Muscle layer of duodenum (tissue), 2 donors: Measurements from ENCODE around the gene AP5Z1.

Experiments used
- H3K27ac ChIP-seq: one replicate; pipeline ENCODE4 v1.7.0; 2013; ENCODE audit warnings: mild to moderate bottlenecking, low read length
- H3K27me3 ChIP-seq: one replicate; pipeline ENCODE4 v1.7.0; 2013; ENCODE audit warnings: low read depth, mild to moderate bottlenecking, control low read depth, low read length
- H3K36me3 ChIP-seq, 2 donors: one replicate each; pipeline ENCODE4 v1.7.0; 2013; ENCODE audit warnings: low read length in 2 of 2, control low read depth in 1 of 2, mild to moderate bottlenecking in 1 of 2; ENCODE audit not compliant: insufficient read depth in 2 of 2, control insufficient read depth in 1 of 2
- H3K4me1 ChIP-seq, 2 donors: one replicate each; pipeline ENCODE4 v1.7.0; 2013; ENCODE audit warnings: low read length in 2 of 2, mild to moderate bottlenecking in 2 of 2, control low read depth in 1 of 2, moderate library complexity in 1 of 2; ENCODE audit not compliant: insufficient read depth in 2 of 2, control insufficient read depth in 1 of 2
- H3K4me3 ChIP-seq, 2 donors: one replicate each; pipeline ENCODE4 v1.7.0; 2013; ENCODE audit warnings: low read length in 2 of 2, low read depth in 1 of 2, mild to moderate bottlenecking in 1 of 2
- H3K9me3 ChIP-seq, 2 donors: one replicate each; pipeline ENCODE4 v1.7.0; 2013; ENCODE audit warnings: low read length in 2 of 2, control low read depth in 1 of 2, mild to moderate bottlenecking in 1 of 2; ENCODE audit not compliant: control insufficient read depth in 1 of 2
- donor health status: healthy.

AP5Z1 gene

DNA sequence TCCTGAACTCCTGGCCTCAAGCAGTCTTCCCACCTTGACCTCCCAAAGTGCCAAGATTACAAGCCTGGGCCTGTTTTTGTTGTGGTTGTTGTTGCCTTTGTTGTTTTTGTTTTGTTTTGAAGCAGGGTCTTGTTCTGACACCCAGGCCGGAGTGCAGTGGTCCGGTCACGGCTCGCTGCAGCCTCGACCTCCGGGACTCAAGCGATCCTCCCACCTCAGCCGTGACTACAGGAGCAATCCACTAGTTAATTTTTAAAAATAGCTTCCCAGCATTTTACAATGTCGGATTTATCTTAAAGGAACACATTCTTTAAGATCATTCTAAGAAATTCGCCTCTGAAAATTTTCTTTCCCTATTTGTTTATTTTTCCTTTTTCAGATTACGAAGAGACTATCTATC is 27.7 kb upstream of the AP5Z1 start:
- Histone ChIP-seq H3K4me3 (no peak overlapping the region), H3K27me3 (no peaks in the 10 kb centered on the region), H3K36me3 (peaks cover 0 to 14% of the 10 kb centered on the region in 2 donors), H3K4me1 (peaks cover 10 to 24% of the 10 kb centered on the region in 2 donors), H3K27ac (no peak overlapping the region), H3K9me3 (no peaks in the 10 kb centered on the region)

DNA sequence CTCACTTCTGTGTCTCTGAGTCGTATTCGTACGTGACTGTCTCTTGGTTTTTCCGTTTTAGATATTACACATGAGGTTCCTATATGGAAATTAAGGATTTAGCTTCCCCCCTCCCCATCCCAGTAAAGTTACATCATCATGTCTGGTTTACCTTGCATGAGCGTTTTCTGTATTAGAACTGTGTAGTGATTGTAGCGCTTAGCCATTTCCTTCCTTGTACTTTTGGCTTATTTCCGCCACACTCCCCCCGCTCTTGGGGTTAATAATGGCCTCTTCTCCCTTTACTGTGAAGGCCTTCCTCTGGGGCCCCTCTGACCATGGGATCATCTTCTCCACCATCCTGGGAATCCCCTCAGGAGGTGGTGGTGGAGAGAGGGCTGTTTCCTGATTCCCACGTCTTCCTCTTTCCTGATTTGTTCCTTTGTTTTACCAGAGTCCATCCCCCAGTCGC is 27.2 kb upstream of the AP5Z1 start:
- Histone ChIP-seq H3K4me3 (no peak overlapping the region), H3K36me3 (peaks cover 0 to 11% of the 10 kb centered on the region in 2 donors), H3K9me3 (no peaks in the 10 kb centered on the region), H3K4me1 (peaks cover 10 to 25% of the 10 kb centered on the region in 2 donors), H3K27me3 (no peaks in the 10 kb centered on the region), H3K27ac (no peak overlapping the region)

DNA sequence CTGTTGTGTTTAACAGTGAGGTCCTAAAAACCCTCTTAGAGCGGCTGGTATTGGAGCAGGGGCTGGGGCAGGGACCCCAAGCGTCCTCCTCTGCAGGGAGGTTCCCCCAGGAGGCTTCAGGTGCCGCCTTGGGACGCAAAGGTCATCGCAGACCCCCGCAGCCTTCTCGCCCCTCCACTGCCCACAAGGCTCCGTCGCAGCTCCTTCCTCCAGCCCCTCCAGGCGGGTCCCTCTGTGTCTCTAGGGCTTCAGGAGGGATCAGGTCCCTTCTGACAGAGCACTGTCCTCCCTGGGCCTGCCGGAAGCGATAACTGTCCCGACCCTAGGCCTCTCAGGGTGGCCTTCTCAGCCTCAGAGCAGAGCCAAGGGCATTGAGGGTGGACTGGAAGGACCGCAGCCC is 26.1 kb upstream of the AP5Z1 start:
- Histone ChIP-seq H3K4me3 (no peak overlapping the region), H3K27ac (no peak overlapping the region), H3K4me1 (peaks cover 9 to 25% of the 10 kb centered on the region in 2 donors), H3K27me3 (no peaks in the 10 kb centered on the region), H3K9me3 (no peaks in the 10 kb centered on the region), H3K36me3 (peaks cover 0 to 14% of the 10 kb centered on the region in 2 donors)

GRCh38 chr7:4749798-4750197 is 25.6 kb upstream of the AP5Z1 start:
- H3K4me1 ChIP-seq = peaks cover 5 to 21% of the 10 kb centered on the region in 2 donors
- no peaks in the 10 kb centered on the region for H3K9me3 ChIP-seq
- H3K27me3 ChIP-seq = no peaks in the 10 kb centered on the region
- H3K27ac ChIP-seq = no peak overlapping the region
- H3K4me3 ChIP-seq = no peak overlapping the region
- H3K36me3 ChIP-seq = peaks cover 3 to 18% of the 10 kb centered on the region in 2 donors

GRCh38 chr7:4751398-4751947 is 23.9 kb upstream of the AP5Z1 start:
- Histone ChIP-seq H3K36me3 (peaks cover 9 to 34% of the 10 kb centered on the region in 2 donors), H3K27me3 (no peaks in the 10 kb centered on the region), H3K4me1 (peaks cover 5 to 20% of the 10 kb centered on the region in 2 donors), H3K27ac (no peak overlapping the region), H3K4me3 (no peak overlapping the region), H3K9me3 (no peaks in the 10 kb centered on the region)

GRCh38 chr7:4753598-4754432 is 21.6 kb upstream of the AP5Z1 start:
- no peak overlapping the region for H3K27ac ChIP-seq

GRCh38 chr7:4754433-4755010 is 20.9 kb upstream of the AP5Z1 start:
- no peaks in the 10 kb centered on the region for H3K9me3 ChIP-seq
- no peak overlapping the region for H3K4me3 ChIP-seq
- H3K27ac ChIP-seq = no peak overlapping the region
- H3K27me3 ChIP-seq = no peaks in the 10 kb centered on the region
- H3K4me1 ChIP-seq = peaks cover 0 to 12% of the 10 kb centered on the region in 2 donors
- peaks cover 20 to 60% of the 10 kb centered on the region in 2 donors for H3K36me3 ChIP-seq

More at GRCh38 chr7:4753598-4754432, 21.6 kb upstream of the AP5Z1 start:
- H3K27me3 ChIP-seq = no peaks in the 10 kb centered on the region
- H3K4me1 ChIP-seq = peaks cover 0 to 12% of the 10 kb centered on the region in 2 donors
- no peak overlapping the region for H3K4me3 ChIP-seq
- no peaks in the 10 kb centered on the region for H3K9me3 ChIP-seq
- peaks cover 20 to 55% of the 10 kb centered on the region in 2 donors for H3K36me3 ChIP-seq

- H3K4me3 ChIP-seq = no peak overlapping the region
- no peak overlapping the region for H3K27ac ChIP-seq
- H3K9me3 ChIP-seq = no peaks in the 10 kb centered on the region
- H3K27me3 ChIP-seq = no peaks in the 10 kb centered on the region
- peaks cover 0 to 12% of the 10 kb centered on the region in 2 donors for H3K4me1 ChIP-seq
- peaks cover 22 to 62% of the 10 kb centered on the region in 2 donors for H3K36me3 ChIP-seq
Measured at GRCh38 chr7:4755045-4755444, 20.4 kb upstream of the AP5Z1 start.

- no peaks in the 10 kb centered on the region for H3K9me3 ChIP-seq
- peaks cover 42 to 86% of the 10 kb centered on the region in 2 donors for H3K36me3 ChIP-seq
- H3K4me1 ChIP-seq = peaks cover 0 to 12% of the 10 kb centered on the region in 2 donors
- H3K27ac ChIP-seq = no peak overlapping the region
- H3K27me3 ChIP-seq = no peaks in the 10 kb centered on the region
- no peak overlapping the region for H3K4me3 ChIP-seq
Measured at GRCh38 chr7:4758111-4758510, 17.3 kb upstream of the AP5Z1 start.

DNA sequence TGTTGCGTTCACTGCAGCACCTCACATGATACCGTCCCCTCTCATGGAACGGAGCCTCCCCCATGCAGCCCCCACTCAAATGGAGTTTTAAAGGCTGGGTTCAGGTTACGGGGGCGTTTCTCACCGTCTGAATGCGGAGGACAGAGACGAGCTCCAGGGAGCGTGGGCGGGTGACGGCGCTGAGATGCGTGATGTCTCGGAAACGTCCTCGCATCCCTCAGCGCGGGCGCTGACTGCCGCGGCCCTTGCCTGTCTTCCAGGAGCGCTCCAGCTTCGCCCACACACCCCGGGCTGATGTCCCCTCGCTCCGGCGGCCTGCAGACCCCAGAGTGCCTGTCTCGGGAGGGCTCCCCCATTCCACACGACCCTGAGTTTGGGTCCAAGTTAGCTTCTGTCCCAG is 16.6 kb upstream of the AP5Z1 start:
- no peak overlapping the region for H3K4me3 ChIP-seq
- H3K27ac ChIP-seq = no peak overlapping the region
- H3K36me3 ChIP-seq = peaks cover 49 to 93% of the 10 kb centered on the region in 2 donors
- H3K9me3 ChIP-seq = no peaks in the 10 kb centered on the region
- H3K4me1 ChIP-seq = peaks cover 0 to 6% of the 10 kb centered on the region in 2 donors
- no peaks in the 10 kb centered on the region for H3K27me3 ChIP-seq

- H3K4me1 ChIP-seq = peaks cover 0 to 1% of the 10 kb centered on the region in 2 donors
- no peaks in the 10 kb centered on the region for H3K9me3 ChIP-seq
- H3K36me3 ChIP-seq = peaks cover 51 to 96% of the 10 kb centered on the region in 2 donors
- no peaks in the 10 kb centered on the region for H3K27me3 ChIP-seq
- H3K27ac ChIP-seq = no peak overlapping the region
- H3K4me3 ChIP-seq = no peak overlapping the region
Measured at GRCh38 chr7:4759211-4759610, 16.2 kb upstream of the AP5Z1 start.
